HG03432 (cell line): ENCODE measurements around the gene CHD1L.
"Not testable (repeated sequence)": the region's sequence is repeated elsewhere in the genome, so short reads cannot be mapped to it uniquely, and the experiment has no call there.

Source experiments
- ATAC-seq: cut with Tn5 transposase; IDR thresholded peaks from one replicate; pipeline ENCODE4 v1.9.1; 2021; ENCODE audit warnings: mild to moderate bottlenecking, moderate library complexity; ENCODE audit not compliant: unreplicated experiment

The CHD1L gene

GRCh38 chr1:147231032-147231431 lies 11.5 kb upstream of the CHD1L start:
- not testable (repeated sequence) for ATAC-seq

GRCh38 chr1:147233903-147234302 lies 8.6 kb upstream of the CHD1L start:
- not testable (repeated sequence) for ATAC-seq

DNA sequence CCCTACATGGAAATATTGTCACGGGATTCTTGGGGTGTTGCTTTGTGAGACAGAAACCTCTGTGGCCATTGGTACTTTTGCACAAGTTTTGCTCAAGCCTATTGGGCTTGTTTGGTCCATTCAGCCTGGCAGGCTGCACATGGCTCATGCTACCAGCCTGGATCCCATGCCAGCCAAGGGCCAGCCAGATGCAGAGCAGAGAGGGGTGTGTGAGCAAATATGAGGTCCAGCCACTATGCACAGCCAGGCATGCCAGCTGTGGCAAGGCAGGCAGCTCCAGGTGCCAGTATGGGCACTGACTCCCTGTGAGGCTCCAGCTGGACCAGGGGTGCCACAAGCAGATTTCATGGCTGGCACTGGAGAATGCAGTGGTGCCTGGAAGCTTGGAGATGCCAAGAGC lies 6.7 kb upstream of the CHD1L start:
- ATAC-seq = no peak

DNA sequence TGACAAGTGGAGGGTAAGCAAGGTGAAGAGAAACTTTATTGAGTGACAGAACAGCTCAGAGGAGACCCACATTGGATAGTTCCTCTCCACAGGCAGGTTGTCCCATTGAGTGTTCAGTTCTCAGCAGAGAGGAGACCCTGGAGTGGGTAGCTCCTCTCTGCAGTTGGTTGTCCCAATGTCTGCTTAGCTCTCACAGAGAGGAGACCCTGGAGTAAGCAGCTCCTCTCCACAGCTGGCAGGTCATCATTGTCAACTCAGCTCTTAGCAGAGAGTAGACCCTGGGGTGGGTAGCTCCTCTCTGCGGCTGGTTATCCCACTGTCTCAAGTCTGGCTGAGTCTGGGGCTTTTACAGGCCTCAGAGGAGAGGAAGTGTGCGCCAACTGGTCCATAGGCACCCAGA lies 6.0 kb upstream of the CHD1L start:
- no peak for ATAC-seq

GRCh38 chr1:147236959-147237791 lies 5.3 kb upstream of the CHD1L start:
- ATAC-seq = no peak

- no peak for ATAC-seq
Observed at GRCh38 chr1:147238053-147238902, 4.2 kb upstream of the CHD1L start.

DNA sequence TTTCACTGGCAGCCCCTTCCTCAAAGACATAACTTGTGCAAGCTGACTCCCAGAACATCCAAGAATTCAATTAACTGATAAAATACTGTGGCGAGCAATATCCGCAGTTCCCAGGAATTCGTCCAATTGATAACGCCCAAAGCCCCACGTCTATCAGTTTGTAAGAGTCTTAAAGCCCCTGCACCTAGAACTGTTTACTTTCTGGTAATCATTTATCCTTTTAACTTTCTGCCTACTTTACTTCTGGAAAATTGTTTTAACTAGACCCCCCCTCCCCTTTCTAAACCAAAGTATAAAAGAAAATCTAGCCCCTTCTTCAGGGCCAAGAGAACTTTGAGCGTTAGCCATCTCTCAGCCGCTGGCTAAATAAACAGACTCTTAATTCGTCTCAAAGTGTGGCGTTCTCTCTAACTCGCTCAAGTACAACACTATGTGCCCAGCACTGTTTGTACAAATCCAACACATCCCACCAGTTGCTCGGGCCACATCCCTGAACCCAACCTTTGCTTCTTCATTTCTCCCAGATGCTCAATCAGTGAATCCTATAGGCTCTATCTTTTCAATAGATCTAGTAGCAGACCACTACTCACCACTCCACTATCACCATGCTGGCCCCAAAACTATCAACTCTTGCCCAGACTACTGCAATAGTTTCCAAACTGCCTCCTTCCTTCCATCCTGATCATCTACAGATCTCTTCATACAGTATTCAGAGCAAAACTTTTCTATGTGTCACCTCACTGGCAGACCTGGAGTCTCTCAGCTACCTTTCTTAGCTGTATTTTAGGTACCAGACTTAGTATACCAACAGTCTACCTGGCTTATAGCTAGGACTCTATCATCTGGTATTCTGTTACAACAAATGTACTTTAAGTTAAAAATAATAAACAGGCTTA lies 3.3 kb upstream of the CHD1L start:
- no peak for ATAC-seq

DNA sequence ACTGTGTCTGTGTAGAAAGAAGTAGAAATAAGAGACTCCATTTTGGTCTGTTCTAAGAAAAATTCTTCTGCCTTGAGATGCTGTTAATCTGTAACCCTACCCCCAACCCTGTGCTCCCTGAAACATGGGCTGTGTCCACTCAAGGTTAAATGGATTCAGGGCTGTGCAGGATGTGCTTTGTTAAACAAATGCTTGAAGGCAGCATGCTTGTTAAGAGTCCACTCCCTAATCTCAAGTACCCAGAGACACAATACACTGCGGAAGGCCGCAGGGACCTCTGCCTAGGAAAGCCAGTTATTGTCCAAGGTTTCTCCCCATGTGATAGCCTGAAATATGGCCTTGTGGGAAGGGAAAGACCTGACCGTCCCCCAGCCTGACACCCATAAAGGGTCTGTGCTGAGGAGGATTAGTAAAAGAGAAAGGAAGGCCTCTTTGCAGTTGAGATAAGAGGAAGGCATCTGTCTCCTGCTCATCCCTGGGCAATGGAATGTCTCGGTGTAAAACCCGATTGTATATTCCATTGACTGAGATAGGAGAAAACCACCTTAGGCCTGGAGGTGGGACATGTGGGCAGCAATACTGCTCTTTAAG lies 2.3 kb upstream of the CHD1L start:
- ATAC-seq = not testable (repeated sequence)

DNA sequence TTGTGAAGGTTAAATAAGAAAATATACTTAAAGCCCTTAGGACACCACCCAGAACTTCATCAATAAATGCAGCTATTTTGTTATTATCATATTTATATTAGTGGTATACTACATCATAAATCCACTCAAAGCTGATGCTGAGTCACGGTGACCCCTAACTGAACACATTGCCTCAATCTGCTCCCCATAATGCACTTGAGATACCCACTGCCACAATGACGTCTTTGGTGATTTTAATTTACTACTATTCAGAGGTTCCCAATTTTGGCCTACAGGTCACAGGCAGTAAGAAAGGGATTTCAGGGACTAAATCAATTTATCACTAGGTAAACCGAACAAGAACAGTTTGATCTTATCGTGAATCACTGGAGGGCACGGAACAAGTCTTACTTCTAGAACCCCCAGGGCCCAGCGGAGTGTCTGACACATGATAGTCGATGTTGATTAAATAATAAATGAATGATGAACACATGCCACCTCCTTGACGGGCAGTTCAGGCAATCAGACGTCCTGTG lies 493 bp upstream of the CHD1L start:
- ATAC-seq = no peak

GRCh38 chr1:147243228-147243685 lies 773 bp downstream of the CHD1L start:
- peak; percentile 22 for ATAC-seq

- no peak for ATAC-seq
Observed at GRCh38 chr1:147243841-147244240, 1.4 kb downstream of the CHD1L start.

- ATAC-seq = no peak
Observed at GRCh38 chr1:147245129-147245528, 2.6 kb downstream of the CHD1L start.

DNA sequence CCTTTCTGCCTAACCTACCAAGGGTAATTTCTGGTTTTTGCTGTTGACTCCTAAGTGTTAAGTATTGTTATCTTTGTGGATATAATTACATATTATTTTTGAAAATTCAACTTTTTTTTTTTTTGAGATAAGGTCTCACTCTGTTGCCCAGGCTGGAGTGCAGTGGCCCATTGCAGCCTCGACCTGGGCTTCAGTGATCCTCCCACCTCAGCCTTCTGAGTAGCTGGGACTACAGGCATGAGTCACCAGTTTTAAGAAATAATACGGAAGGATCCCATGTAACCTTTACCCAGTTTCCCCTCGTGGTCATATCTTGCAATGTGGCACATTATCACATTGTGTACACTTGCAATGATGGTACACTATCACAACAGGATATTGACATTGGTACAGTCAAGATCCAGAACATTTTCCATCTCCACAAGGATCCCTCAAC lies 3.1 kb downstream of the CHD1L start:
- no peak for ATAC-seq

GRCh38 chr1:147246044-147246690 lies 3.7 kb downstream of the CHD1L start:
- ATAC-seq = no peak

GRCh38 chr1:147246910-147247655 lies 4.6 kb downstream of the CHD1L start:
- ATAC-seq = no peak

- no peak for ATAC-seq
Observed at GRCh38 chr1:147247656-147248238, 5.3 kb downstream of the CHD1L start.

DNA sequence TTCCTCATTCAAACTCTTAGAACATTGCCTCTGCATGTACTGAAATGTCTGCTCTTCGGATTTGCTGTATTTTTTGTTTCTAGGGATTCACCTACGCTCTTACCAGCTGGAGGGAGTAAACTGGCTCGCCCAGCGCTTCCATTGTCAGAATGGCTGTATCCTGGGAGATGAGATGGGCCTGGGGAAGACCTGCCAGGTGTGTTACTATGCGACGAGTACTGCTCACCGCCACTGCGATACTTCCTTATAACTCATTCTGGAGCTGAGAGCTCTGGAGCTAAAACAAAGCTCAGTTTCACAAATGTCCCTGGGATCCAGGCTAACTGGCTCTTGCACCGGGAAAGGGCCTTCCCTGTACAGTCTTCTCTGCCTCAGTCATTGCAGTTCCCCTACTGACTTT lies 10.1 kb downstream of the CHD1L start:
- no peak for ATAC-seq

DNA sequence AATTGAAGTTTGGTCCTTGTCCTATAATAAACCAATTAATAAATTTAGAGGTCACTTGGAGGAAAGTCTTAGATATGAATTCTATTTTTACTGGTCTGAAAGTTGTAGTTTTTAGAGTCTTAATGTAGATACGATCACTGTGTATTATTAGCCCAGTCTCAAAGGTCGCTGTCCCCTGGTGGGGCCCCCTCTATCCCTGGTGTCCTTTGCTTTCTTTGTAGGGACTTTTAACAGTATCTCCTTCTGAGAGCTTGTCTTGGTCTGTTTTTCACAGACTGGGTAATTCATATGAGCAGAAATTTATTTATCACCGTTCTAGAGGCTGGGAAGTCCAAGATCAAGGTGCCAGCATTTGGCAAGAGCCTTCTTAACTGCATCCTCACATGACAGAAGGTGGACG lies 18.5 kb downstream of the CHD1L start:
- no peak for ATAC-seq
